Esophagus squamous epithelium (tissue), 5 donors: ENCODE results near the gene MTM1. TPM values are rescaled to one million over a fixed set of nuclear protein-coding genes. Genes with fewer than 3 reads are reported as not detected.

Experiments
- DNase-seq: peaks from one replicate; lab custom pipeline; 2025; lab: John Stamatoyannopoulos, UW
- H3K27ac ChIP-seq, 4 donors: fragments of 200-600 bp; sonication (generic); one replicate each; pipeline ENCODE4 v1.5.1; 2016 to 2019; ENCODE audit warnings: mild to moderate bottlenecking in 1 of 4
- H3K27me3 ChIP-seq, 4 donors: fragments of 200-600 bp; sonication (generic); 1 replicate in 3 of 4; 2 replicates in 1 of 4; pipeline versions ENCODE4 v1.5.1 to v1.6.0; 2017 to 2021; ENCODE audit warnings: antibody characterized with exemption in 1 of 4
- H3K36me3 ChIP-seq, 3 donors: fragments of 200-600 bp; sonication (generic); one replicate each; pipeline ENCODE4 v1.5.1; 2016 to 2019
- H3K4me1 ChIP-seq, 3 donors: fragments of 200-600 bp; sonication (generic); one replicate each; pipeline ENCODE4 v1.5.1; 2017 to 2019
- H3K4me3 ChIP-seq, 4 donors: fragments of 200-600 bp; sonication (generic); 1 replicate in 3 of 4; 2 replicates in 1 of 4; pipeline ENCODE4 v1.5.1; 2016 to 2019; ENCODE audit warnings: mild to moderate bottlenecking in 2 of 4, moderate library complexity in 1 of 4
- H3K9me3 ChIP-seq, 3 donors: fragments of 200-600 bp; sonication (generic); one replicate each; pipeline ENCODE4 v1.5.1; 2016 to 2019
- POLR2A ChIP-seq, 4 donors: fragments of 450-650 bp; IDR thresholded peaks; one replicate each; pipeline ENCODE4 v1.6.1; 2017; ENCODE audit warnings: antibody characterized with exemption in 4 of 4, mild to moderate bottlenecking in 4 of 4, moderate library complexity in 3 of 4
- WGBS, 2 donors: methylation state at CpG; one replicate each; pipeline ENCODE4 v1.1.5; 2018; 5-methylcytosine and 5-hydroxymethylcytosine counted together
- intact Hi-C: fragments of 100-400 bp; cut with DNase I; formaldehyde crosslinking; loops from one replicate; pipeline ENCODE4 v1.15.0; 2022
- total RNA-seq, 4 donors: library from RNA; depleted of rRNA; stranded (reverse); fragments of >200 nt; gene quantifications; one replicate each; pipeline ENCODE4 v1.1.0, GENCODE V29; 2016
- TF ChIP-seq, protein P1 (sequence below), 6 experiments: fragments of 450-650 bp in 4 of 6; fragments of 200-600 bp in 2 of 6; sonication (generic) in 2 of 6; IDR thresholded peaks; one replicate each; pipeline ENCODE4 v1.5.1; 2016 to 2019; ENCODE audit warnings: antibody characterized with exemption in 6 of 6, mild to moderate bottlenecking in 4 of 6, moderate library complexity in 4 of 6
- donor health status: DM: yes; HTN: yes; CAD: no.

Gene MTM1
- total RNA-seq, 4 donors from 2014 or later, result 9.1 to 13.7 (median 11.4) TPM

DNA sequence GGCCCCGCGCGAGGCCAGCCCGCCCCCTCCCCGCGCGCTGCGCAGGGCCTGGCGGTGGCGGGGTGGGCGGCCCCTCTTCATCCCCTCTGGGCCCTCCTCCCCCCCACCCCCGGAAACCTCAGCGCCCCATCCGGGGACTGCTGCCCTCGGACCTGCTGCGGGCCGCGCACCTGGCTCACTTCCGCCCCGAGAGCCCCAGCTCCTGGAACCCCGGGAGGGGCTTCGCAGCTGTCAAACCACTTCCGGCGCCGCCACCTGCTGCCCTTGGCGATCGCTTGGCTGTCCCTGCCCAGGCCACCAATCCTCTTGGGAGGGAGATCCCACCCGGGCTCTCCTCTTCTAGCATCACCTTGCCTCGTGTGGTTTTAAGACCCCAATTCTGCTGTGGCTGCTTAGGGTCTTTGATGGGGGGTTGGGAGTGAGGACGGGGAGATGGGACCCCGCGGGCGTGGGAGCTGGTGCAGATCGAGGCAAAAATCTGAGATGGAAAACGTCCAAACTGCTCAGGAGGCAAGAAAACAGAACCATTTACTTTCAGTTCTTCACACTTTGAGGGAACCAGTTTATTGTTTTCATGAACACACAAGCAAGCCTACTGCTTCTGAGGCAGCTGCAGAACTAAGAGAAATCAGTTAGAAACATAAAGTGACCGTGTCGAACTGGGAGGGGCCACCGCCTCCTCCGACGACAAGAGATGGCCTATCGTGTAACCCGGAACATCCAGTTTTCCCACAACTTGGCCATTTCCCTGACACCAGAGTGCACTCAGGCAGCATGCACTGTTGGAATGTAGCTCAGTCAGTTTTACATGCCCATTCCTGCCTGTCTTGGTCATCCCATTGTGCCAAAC is 125.5 kb downstream of the MTM1 start:
- no peaks in the 10 kb centered on the region for H3K36me3 ChIP-seq
- DNase-seq, result no peak
- WGBS, 2 donors, result 0 to 30% methylated on average over 5 to 11 of the region's 42 CpGs

DNA sequence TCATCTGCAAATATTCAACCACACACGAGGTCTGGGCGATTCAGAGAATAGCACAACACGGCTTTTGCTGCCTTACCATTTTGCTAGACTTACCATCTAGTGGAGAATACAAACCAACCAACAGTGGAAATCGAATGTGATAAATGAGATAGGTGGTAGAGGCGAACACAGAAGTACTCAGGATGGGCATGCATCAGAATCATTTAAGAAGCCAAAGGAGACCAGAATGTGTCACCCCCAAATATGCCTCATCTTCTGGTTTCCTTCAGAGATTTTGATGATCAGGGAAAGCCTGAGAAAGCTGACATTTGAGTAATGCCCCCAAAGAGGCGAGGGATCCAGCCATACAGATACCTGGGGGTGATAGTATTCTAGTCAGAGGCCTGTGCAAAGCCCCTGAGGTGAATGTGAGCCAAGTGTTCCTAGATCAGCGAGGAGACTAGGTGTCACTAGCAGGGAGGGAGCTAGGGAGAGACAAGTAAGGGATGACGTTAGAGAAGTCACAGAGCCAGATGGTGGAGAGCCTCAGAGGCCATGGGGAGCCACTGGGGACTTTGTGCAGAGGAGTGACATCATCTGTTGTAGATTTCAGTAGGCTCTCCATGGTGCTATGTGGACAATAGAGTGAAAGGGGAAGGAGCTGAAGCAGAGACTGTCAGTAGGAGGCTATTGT is 126.5 kb downstream of the MTM1 start:
- no peak for DNase-seq
- 4 to 36% methylated on average over 4 to 8 of the region's 8 CpGs for WGBS, 2 donors
- TF ChIP-seq, protein P1, sequence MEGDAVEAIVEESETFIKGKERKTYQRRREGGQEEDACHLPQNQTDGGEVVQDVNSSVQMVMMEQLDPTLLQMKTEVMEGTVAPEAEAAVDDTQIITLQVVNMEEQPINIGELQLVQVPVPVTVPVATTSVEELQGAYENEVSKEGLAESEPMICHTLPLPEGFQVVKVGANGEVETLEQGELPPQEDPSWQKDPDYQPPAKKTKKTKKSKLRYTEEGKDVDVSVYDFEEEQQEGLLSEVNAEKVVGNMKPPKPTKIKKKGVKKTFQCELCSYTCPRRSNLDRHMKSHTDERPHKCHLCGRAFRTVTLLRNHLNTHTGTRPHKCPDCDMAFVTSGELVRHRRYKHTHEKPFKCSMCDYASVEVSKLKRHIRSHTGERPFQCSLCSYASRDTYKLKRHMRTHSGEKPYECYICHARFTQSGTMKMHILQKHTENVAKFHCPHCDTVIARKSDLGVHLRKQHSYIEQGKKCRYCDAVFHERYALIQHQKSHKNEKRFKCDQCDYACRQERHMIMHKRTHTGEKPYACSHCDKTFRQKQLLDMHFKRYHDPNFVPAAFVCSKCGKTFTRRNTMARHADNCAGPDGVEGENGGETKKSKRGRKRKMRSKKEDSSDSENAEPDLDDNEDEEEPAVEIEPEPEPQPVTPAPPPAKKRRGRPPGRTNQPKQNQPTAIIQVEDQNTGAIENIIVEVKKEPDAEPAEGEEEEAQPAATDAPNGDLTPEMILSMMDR (IDR thresholded peaks at IDR 0.05), result no peak
- TF ChIP-seq POLR2A (IDR thresholded peaks at IDR 0.05), result no peak
- Histone ChIP-seq H3K27ac (peak overlapping the region; percentile 91 to 99 (median 94)), H3K4me3 (peak overlapping the region in 3 of 4 donors; percentile 58 to 74 (median 61)), H3K9me3 (peaks cover 0 to 8% (median 6%) of the 10 kb centered on the region in 3 donors), H3K27me3 (no peaks in the 10 kb centered on the region), H3K4me1 (peaks cover 0 to 52% (median 3%) of the 10 kb centered on the region in 3 donors), H3K36me3 (no peaks in the 10 kb centered on the region)
- intact Hi-C loops, result no loop called here

More for the DNA sequence above, 125.5 kb downstream of the MTM1 start:
- intact Hi-C loops, result no loop called here
- Histone ChIP-seq H3K4me1 (peaks cover 0 to 52% (median 3%) of the 10 kb centered on the region in 3 donors), H3K4me3 (peak overlapping the region; percentile 44 to 74 (median 60)), H3K27ac (peak overlapping the region; percentile 91 to 99 (median 94)), H3K9me3 (peaks cover 0 to 8% (median 6%) of the 10 kb centered on the region in 3 donors), H3K27me3 (no peaks in the 10 kb centered on the region)
- TF ChIP-seq, protein P1 (IDR thresholded peaks at IDR 0.05), result no peak
- no peak for TF ChIP-seq POLR2A (IDR thresholded peaks at IDR 0.05)

DNA sequence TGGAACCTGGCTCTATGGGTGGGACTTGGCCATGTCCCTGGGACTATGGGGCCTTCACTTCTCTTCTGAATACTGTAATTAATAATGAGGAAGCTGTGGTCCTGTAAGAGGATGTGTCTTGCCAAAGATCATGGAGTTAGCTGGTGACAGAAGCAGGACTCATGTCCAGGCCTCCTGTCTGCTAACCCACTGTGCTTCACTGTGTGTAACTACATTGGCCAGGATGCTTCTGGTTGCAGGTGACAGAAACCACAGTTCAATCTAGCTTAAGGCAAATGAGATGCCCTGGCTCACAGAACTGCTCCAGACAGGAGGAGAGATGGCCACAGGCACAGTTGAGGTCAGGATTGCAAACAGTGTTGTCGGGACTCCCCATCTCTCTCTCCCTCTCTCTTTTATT is 127.9 kb downstream of the MTM1 start:
- 29 to 73% methylated on average over 1 of the region's 1 CpG for WGBS, 2 donors
- H3K27ac ChIP-seq, result peak overlapping the region in 3 of 4 donors; percentile 92 to 99 (median 95)
- peaks cover 0 to 52% (median 3%) of the 10 kb centered on the region in 3 donors for H3K4me1 ChIP-seq
- H3K9me3 ChIP-seq, result no peaks in the 10 kb centered on the region
- peaks cover 0 to 11% (median 0%) of the 10 kb centered on the region in 3 donors for H3K36me3 ChIP-seq
- no peak overlapping the region for H3K4me3 ChIP-seq
- no peak for TF ChIP-seq POLR2A (IDR thresholded peaks at IDR 0.05)
- TF ChIP-seq, protein P1 (IDR thresholded peaks at IDR 0.05), result no peak
- no peak for DNase-seq
- H3K27me3 ChIP-seq, result no peaks in the 10 kb centered on the region
- intact Hi-C loops, result no loop called here

DNA sequence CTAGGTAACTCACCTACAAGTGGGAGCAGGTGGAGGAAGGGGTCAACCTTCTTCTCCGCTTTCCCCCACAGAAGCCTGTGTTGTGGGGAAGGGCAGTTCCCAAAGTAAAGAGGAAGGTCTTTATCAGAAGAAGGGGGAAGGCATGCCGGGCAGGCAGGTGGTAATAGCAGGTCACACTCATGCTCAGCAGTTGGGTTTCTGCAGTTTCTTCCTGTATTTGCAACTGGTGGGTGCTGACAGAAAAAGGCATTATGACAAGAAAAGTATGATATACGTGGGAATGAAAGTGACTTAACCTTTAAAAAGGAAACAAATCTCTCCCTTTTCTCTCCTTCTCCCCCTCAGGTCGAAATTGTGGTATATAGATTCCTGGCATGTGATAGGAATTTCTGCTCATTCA is 128.4 kb downstream of the MTM1 start:
- Histone ChIP-seq H3K27ac (peak overlapping the region in 2 of 4 donors; percentile 92 to 95), H3K4me1 (peaks cover 0 to 52% (median 3%) of the 10 kb centered on the region in 3 donors), H3K27me3 (no peaks in the 10 kb centered on the region), H3K9me3 (no peaks in the 10 kb centered on the region), H3K36me3 (peaks cover 0 to 17% (median 0%) of the 10 kb centered on the region in 3 donors), H3K4me3 (no peak overlapping the region)
- no peak for DNase-seq
- TF ChIP-seq POLR2A (IDR thresholded peaks at IDR 0.05), result no peak
- TF ChIP-seq, protein P1 (IDR thresholded peaks at IDR 0.05), result no peak
- intact Hi-C loops, result no loop called here
- WGBS, 2 donors, result 41 to 60% methylated on average over 4 of the region's 4 CpGs
